Neural cell (in vitro differentiated cells): ENCODE results near the gene HERC3.

Experiments used
- EP300 ChIP-seq: fragments of 450-650 bp; conservative IDR thresholded peaks from 2 replicates; pipeline ENCODE4 v1.6.1; 2014; ENCODE audit warnings: antibody characterized with exemption, mild to moderate bottlenecking, moderate library complexity; ENCODE audit not compliant: poor library complexity, severe bottlenecking
- EZH2 ChIP-seq: fragments of 200-600, 300-800 bp; shearing (Covaris generic), sonication (generic); IDR thresholded peaks from 2 replicates; pipeline ENCODE4 v1.6.1; 2014; ENCODE audit warnings: antibody characterized with exemption, low read length, borderline replicate concordance, mild to moderate bottlenecking; ENCODE audit not compliant: insufficient read depth, poor library complexity, severe bottlenecking
- MXI1 ChIP-seq: fragments of 450-650 bp; conservative IDR thresholded peaks from 2 replicates; pipeline ENCODE4 v1.6.1; 2014; ENCODE audit warnings: antibody characterized with exemption, mild to moderate bottlenecking; ENCODE audit not compliant: poor library complexity, severe bottlenecking
- POLR2AphosphoS5 ChIP-seq: IDR thresholded peaks from 2 replicates; pipeline ENCODE4 v1.6.1; 2012
- RAD21 ChIP-seq: fragments of 450-650 bp; conservative IDR thresholded peaks from 2 replicates; pipeline ENCODE4 v1.6.1; 2014; ENCODE audit warnings: antibody characterized with exemption, mild to moderate bottlenecking, moderate library complexity
- SMC3 ChIP-seq: fragments of 450-650 bp; conservative IDR thresholded peaks from 2 replicates; pipeline ENCODE4 v1.6.1; 2014; ENCODE audit warnings: antibody characterized with exemption, mild to moderate bottlenecking, moderate library complexity; ENCODE audit not compliant: poor library complexity
- TAF1 ChIP-seq: IDR thresholded peaks from 2 replicates; pipeline ENCODE4 v1.6.1; 2012; ENCODE audit warnings: low read depth
- TF ChIP-seq, protein P1 (sequence below): fragments of 450-650 bp; IDR thresholded peaks from 2 replicates; pipeline ENCODE4 v1.5.1; 2014; ENCODE audit warnings: antibody characterized with exemption, mild to moderate bottlenecking, moderate library complexity; ENCODE audit not compliant: poor library complexity, severe bottlenecking
- TF ChIP-seq, protein P2 (sequence below): IDR thresholded peaks from 2 replicates; pipeline ENCODE4 v1.6.1; 2012; ENCODE audit warnings: borderline replicate concordance

GRCh38 chr4:88584471-88584900, 7.8 kb upstream of the HERC3 start:
- TF ChIP-seq, protein P1, sequence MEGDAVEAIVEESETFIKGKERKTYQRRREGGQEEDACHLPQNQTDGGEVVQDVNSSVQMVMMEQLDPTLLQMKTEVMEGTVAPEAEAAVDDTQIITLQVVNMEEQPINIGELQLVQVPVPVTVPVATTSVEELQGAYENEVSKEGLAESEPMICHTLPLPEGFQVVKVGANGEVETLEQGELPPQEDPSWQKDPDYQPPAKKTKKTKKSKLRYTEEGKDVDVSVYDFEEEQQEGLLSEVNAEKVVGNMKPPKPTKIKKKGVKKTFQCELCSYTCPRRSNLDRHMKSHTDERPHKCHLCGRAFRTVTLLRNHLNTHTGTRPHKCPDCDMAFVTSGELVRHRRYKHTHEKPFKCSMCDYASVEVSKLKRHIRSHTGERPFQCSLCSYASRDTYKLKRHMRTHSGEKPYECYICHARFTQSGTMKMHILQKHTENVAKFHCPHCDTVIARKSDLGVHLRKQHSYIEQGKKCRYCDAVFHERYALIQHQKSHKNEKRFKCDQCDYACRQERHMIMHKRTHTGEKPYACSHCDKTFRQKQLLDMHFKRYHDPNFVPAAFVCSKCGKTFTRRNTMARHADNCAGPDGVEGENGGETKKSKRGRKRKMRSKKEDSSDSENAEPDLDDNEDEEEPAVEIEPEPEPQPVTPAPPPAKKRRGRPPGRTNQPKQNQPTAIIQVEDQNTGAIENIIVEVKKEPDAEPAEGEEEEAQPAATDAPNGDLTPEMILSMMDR: no peak
- TF ChIP-seq POLR2AphosphoS5 (no peak), EP300 (no peak), EZH2 (no peak), RAD21 (no peak), MXI1 (no peak), TAF1 (no peak), SMC3 (no peak)
- TF ChIP-seq, protein P2, sequence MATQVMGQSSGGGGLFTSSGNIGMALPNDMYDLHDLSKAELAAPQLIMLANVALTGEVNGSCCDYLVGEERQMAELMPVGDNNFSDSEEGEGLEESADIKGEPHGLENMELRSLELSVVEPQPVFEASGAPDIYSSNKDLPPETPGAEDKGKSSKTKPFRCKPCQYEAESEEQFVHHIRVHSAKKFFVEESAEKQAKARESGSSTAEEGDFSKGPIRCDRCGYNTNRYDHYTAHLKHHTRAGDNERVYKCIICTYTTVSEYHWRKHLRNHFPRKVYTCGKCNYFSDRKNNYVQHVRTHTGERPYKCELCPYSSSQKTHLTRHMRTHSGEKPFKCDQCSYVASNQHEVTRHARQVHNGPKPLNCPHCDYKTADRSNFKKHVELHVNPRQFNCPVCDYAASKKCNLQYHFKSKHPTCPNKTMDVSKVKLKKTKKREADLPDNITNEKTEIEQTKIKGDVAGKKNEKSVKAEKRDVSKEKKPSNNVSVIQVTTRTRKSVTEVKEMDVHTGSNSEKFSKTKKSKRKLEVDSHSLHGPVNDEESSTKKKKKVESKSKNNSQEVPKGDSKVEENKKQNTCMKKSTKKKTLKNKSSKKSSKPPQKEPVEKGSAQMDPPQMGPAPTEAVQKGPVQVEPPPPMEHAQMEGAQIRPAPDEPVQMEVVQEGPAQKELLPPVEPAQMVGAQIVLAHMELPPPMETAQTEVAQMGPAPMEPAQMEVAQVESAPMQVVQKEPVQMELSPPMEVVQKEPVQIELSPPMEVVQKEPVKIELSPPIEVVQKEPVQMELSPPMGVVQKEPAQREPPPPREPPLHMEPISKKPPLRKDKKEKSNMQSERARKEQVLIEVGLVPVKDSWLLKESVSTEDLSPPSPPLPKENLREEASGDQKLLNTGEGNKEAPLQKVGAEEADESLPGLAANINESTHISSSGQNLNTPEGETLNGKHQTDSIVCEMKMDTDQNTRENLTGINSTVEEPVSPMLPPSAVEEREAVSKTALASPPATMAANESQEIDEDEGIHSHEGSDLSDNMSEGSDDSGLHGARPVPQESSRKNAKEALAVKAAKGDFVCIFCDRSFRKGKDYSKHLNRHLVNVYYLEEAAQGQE: no peak
